Measurements from ENCODE around the gene FLVCR2.
A peak's percentile ranks its signal among the peaks of the same experiment; 100 is the strongest.

Gene FLVCR2

GRCh38 chr14:75563931-75564330 is 14.5 kb upstream of the FLVCR2 start:
- H3K4me3 ChIP-seq: no peak overlapping the region
- DNase-seq (ENCODE audit: low spot score in 2 of 2): no peak
- no peaks in the 10 kb centered on the region for H3K9me3 ChIP-seq
- in situ Hi-C loops (cut with MboI; ENCODE audit: low sequenced_read_pairs): no loop called here
- H3K36me3 ChIP-seq (replicated peaks): no peaks in the 10 kb centered on the region
- no peaks in the 10 kb centered on the region for H3K4me1 ChIP-seq
- peaks cover 8% of the 10 kb centered on the region; the same call in 1 of the 2 replicates for H3K27me3 ChIP-seq (ENCODE audit: low read depth)

GRCh38 chr14:75565056-75565455 is 13.4 kb upstream of the FLVCR2 start:
- H3K9me3 ChIP-seq: no peaks in the 10 kb centered on the region
- peaks cover 8% of the 10 kb centered on the region; the same call in 1 of the 2 replicates for H3K27me3 ChIP-seq (ENCODE audit: low read depth)
- no peak for DNase-seq (ENCODE audit: low spot score in 2 of 2)
- in situ Hi-C loops (cut with MboI; ENCODE audit: low sequenced_read_pairs): no loop called here
- no peak overlapping the region for H3K4me3 ChIP-seq
- H3K36me3 ChIP-seq (replicated peaks): no peaks in the 10 kb centered on the region
- H3K4me1 ChIP-seq: no peaks in the 10 kb centered on the region

- in situ Hi-C loops (cut with MboI; ENCODE audit: low sequenced_read_pairs): no loop called here
- DNase-seq (ENCODE audit: low spot score in 2 of 2): no peak
- no peak overlapping the region for H3K4me3 ChIP-seq
- H3K27me3 ChIP-seq (ENCODE audit: low read depth): peaks cover 8% of the 10 kb centered on the region; the same call in 1 of the 2 replicates
- no peaks in the 10 kb centered on the region for H3K9me3 ChIP-seq
- no peaks in the 10 kb centered on the region for H3K4me1 ChIP-seq
- H3K36me3 ChIP-seq (replicated peaks): no peaks in the 10 kb centered on the region
Measured at GRCh38 chr14:75566321-75566720, 12.1 kb upstream of the FLVCR2 start.

GRCh38 chr14:75566752-75567151 is 11.7 kb upstream of the FLVCR2 start:
- peaks cover 8% of the 10 kb centered on the region; the same call in 1 of the 2 replicates for H3K27me3 ChIP-seq (ENCODE audit: low read depth)
- H3K36me3 ChIP-seq (replicated peaks): no peaks in the 10 kb centered on the region
- no peak for DNase-seq (ENCODE audit: low spot score in 2 of 2)
- in situ Hi-C loops (cut with MboI; ENCODE audit: low sequenced_read_pairs): no loop called here
- no peaks in the 10 kb centered on the region for H3K4me1 ChIP-seq
- H3K9me3 ChIP-seq: no peaks in the 10 kb centered on the region
- no peak overlapping the region for H3K4me3 ChIP-seq

- Histone ChIP-seq H3K4me3 (no peak overlapping the region), H3K9me3 (no peaks in the 10 kb centered on the region), H3K36me3 (replicated peaks) (no peaks in the 10 kb centered on the region), H3K4me1 (no peaks in the 10 kb centered on the region), H3K27me3 (ENCODE audit: low read depth) (peaks cover 8% of the 10 kb centered on the region; the same call in 1 of the 2 replicates)
- no peak for DNase-seq (ENCODE audit: low spot score in 2 of 2)
- in situ Hi-C loops (cut with MboI; ENCODE audit: low sequenced_read_pairs): no loop called here
Measured at GRCh38 chr14:75568140-75568539, 10.3 kb upstream of the FLVCR2 start.

GRCh38 chr14:75568791-75569190 is 9.6 kb upstream of the FLVCR2 start:
- Histone ChIP-seq H3K36me3 (replicated peaks) (no peaks in the 10 kb centered on the region), H3K4me3 (no peak overlapping the region), H3K4me1 (no peaks in the 10 kb centered on the region), H3K9me3 (no peaks in the 10 kb centered on the region), H3K27me3 (ENCODE audit: low read depth) (peaks cover 8% of the 10 kb centered on the region; the same call in 1 of the 2 replicates)
- in situ Hi-C loops (cut with MboI; ENCODE audit: low sequenced_read_pairs): no loop called here
- no peak for DNase-seq (ENCODE audit: low spot score in 2 of 2)

- H3K36me3 ChIP-seq (replicated peaks): no peaks in the 10 kb centered on the region
- H3K4me1 ChIP-seq: no peaks in the 10 kb centered on the region
- in situ Hi-C loops (cut with MboI; ENCODE audit: low sequenced_read_pairs): no loop called here
- DNase-seq (ENCODE audit: low spot score in 2 of 2): no peak
- H3K9me3 ChIP-seq: no peaks in the 10 kb centered on the region
- no peak overlapping the region for H3K4me3 ChIP-seq
- peaks cover 3% of the 10 kb centered on the region; the same call in 1 of the 2 replicates for H3K27me3 ChIP-seq (ENCODE audit: low read depth)
Measured at GRCh38 chr14:75570797-75571196, 7.6 kb upstream of the FLVCR2 start.

GRCh38 chr14:75572104-75572503 is 6.3 kb upstream of the FLVCR2 start:
- no peak for DNase-seq (ENCODE audit: low spot score in 2 of 2)
- no peaks in the 10 kb centered on the region for H3K9me3 ChIP-seq
- H3K27me3 ChIP-seq (ENCODE audit: low read depth): peaks cover 3% of the 10 kb centered on the region; the same call in 1 of the 2 replicates
- in situ Hi-C loops (cut with MboI; ENCODE audit: low sequenced_read_pairs): no loop called here
- no peak overlapping the region for H3K4me3 ChIP-seq
- no peaks in the 10 kb centered on the region for H3K4me1 ChIP-seq
- H3K36me3 ChIP-seq (replicated peaks): no peaks in the 10 kb centered on the region

- Histone ChIP-seq H3K4me3 (no peak overlapping the region), H3K36me3 (replicated peaks) (no peaks in the 10 kb centered on the region), H3K9me3 (no peaks in the 10 kb centered on the region), H3K4me1 (peaks cover 7% of the 10 kb centered on the region), H3K27me3 (ENCODE audit: low read depth) (peaks cover 3% of the 10 kb centered on the region; the same call in 1 of the 2 replicates)
- no peak for DNase-seq (ENCODE audit: low spot score in 2 of 2)
- in situ Hi-C loops (cut with MboI; ENCODE audit: low sequenced_read_pairs): no loop called here
Measured at GRCh38 chr14:75577090-75577489, 1.3 kb upstream of the FLVCR2 start.

- no peaks in the 10 kb centered on the region for H3K9me3 ChIP-seq
- in situ Hi-C loops (cut with MboI; ENCODE audit: low sequenced_read_pairs): no loop called here
- peaks cover 7% of the 10 kb centered on the region for H3K4me1 ChIP-seq
- peak overlapping the region; percentile 35 for H3K4me3 ChIP-seq
- H3K36me3 ChIP-seq (replicated peaks): no peaks in the 10 kb centered on the region
- DNase-seq (ENCODE audit: low spot score in 2 of 2): peak; percentile 74 to 88
- H3K27me3 ChIP-seq (ENCODE audit: low read depth): peaks cover 3% of the 10 kb centered on the region; the same call in 1 of the 2 replicates
Measured at GRCh38 chr14:75577729-75578101, 705 bp upstream of the FLVCR2 start.

GRCh38 chr14:75578786-75579337 is 442 bp downstream of the FLVCR2 start:
- peaks cover 7% of the 10 kb centered on the region for H3K4me1 ChIP-seq
- H3K27me3 ChIP-seq (ENCODE audit: low read depth): peaks cover 3% of the 10 kb centered on the region; the same call in 1 of the 2 replicates
- H3K4me3 ChIP-seq: peak overlapping the region; percentile 35
- no peaks in the 10 kb centered on the region for H3K36me3 ChIP-seq (replicated peaks)
- H3K9me3 ChIP-seq: no peaks in the 10 kb centered on the region
- in situ Hi-C loops (cut with MboI; ENCODE audit: low sequenced_read_pairs): no loop called here
- no peak for DNase-seq (ENCODE audit: low spot score in 2 of 2)

GRCh38 chr14:75579338-75579864 is 981 bp downstream of the FLVCR2 start:
- H3K36me3 ChIP-seq (replicated peaks): no peaks in the 10 kb centered on the region
- H3K27me3 ChIP-seq (ENCODE audit: low read depth): peaks cover 3% of the 10 kb centered on the region; the same call in 1 of the 2 replicates
- peaks cover 7% of the 10 kb centered on the region for H3K4me1 ChIP-seq
- in situ Hi-C loops (cut with MboI; ENCODE audit: low sequenced_read_pairs): no loop called here
- no peaks in the 10 kb centered on the region for H3K9me3 ChIP-seq
- no peak for DNase-seq (ENCODE audit: low spot score in 2 of 2)
- H3K4me3 ChIP-seq: no peak overlapping the region

- in situ Hi-C loops (cut with MboI; ENCODE audit: low sequenced_read_pairs): no loop called here
- Histone ChIP-seq H3K27me3 (ENCODE audit: low read depth) (peaks cover 2% of the 10 kb centered on the region; the same call in 1 of the 2 replicates), H3K9me3 (no peaks in the 10 kb centered on the region), H3K4me3 (no peak overlapping the region), H3K36me3 (replicated peaks) (no peaks in the 10 kb centered on the region), H3K4me1 (peaks cover 7% of the 10 kb centered on the region)
- DNase-seq (ENCODE audit: low spot score in 2 of 2): no peak
Measured at GRCh38 chr14:75579882-75580281, 1.5 kb downstream of the FLVCR2 start.

GRCh38 chr14:75587388-75587787 is 9.0 kb downstream of the FLVCR2 start:
- no peaks in the 10 kb centered on the region for H3K36me3 ChIP-seq (replicated peaks)
- DNase-seq (ENCODE audit: low spot score in 2 of 2): no peak
- H3K4me3 ChIP-seq: no peak overlapping the region
- no peaks in the 10 kb centered on the region for H3K9me3 ChIP-seq
- H3K27me3 ChIP-seq (ENCODE audit: low read depth): no peaks in the 10 kb centered on the region
- H3K4me1 ChIP-seq: peaks cover 8% of the 10 kb centered on the region
- in situ Hi-C loops (cut with MboI; ENCODE audit: low sequenced_read_pairs): no loop called here
